ENCODE data around the gene MTG2. TPM values are rescaled to one million over a fixed set of nuclear protein-coding genes. Genes with fewer than 3 reads are reported as not detected.

Gene MTG2
- total RNA-seq, result 10 to 100 TPM; 39.3 to 57.9 TPM

- peaks cover 23 to 36% of the 10 kb centered on the region in 2 donors for H3K4me1 Mint-ChIP-seq (ENCODE audit: low read depth in 2 of 2)
- peak within 1 kb of the TSS; percentile 88 to 90 for H3K27ac Mint-ChIP-seq
- H3K36me3 Mint-ChIP-seq, result peaks cover 4% of the 10 kb centered on the region
- DNase-seq (ENCODE audit: low spot score) (peak; percentile 97), ATAC-seq (peak; percentile 97)
- no peaks in the 10 kb centered on the region for H3K27me3 Mint-ChIP-seq
- H3K4me3 Mint-ChIP-seq, result peak within 1 kb of the TSS; percentile 80
- no peaks in the 10 kb centered on the region for H3K9me3 Mint-ChIP-seq
These were observed at the start of gene MTG2 for GRCh38 chr20:62182469-62183425. MTG2 (plus strand) TSS chr20:62183028; CDS start chr20:62193421, 10,393 bp downstream.

- Mint-ChIP-seq H3K9me3 (no peaks in the 10 kb centered on the region), H3K4me1 (ENCODE audit: low read depth in 2 of 2) (peaks cover 22% of the 10 kb centered on the region in 2 donors), H3K36me3 (peaks cover 21% of the 10 kb centered on the region), H3K4me3 (no peak overlapping the region), H3K27ac (peak overlapping the region in 1 of 2 donors; percentile 14), H3K27me3 (no peaks in the 10 kb centered on the region)
- DNase-seq (ENCODE audit: low spot score), result no peak
- no peak for ATAC-seq
These were observed 49.6 kb upstream of the MTG2 start for GRCh38 chr20:62133051-62133845.

DNA sequence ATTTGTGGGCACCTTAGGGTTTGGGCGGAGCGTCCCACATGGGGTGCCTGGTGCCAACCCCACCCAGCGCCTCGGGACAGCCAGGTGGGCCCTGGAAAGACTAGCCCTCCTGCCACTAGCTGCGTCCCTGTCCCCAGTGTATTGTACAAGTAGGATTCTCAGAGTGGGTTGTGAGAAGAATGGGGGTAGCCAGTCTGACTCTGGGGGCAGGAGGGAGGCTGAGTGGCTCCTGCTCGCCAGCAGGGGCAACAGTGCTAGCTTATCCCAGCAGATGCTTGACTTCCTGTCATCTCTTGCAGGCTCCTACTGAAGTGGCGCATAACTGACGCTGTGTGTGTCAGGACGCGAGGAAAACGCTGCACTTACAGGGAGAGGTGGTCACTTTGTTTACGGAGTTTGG is 49.0 kb upstream of the MTG2 start:
- H3K27ac Mint-ChIP-seq, result peak overlapping the region in 1 of 2 donors; percentile 16
- ATAC-seq (no peak), DNase-seq (ENCODE audit: low spot score) (no peak)
- H3K27me3 Mint-ChIP-seq, result no peaks in the 10 kb centered on the region
- no peaks in the 10 kb centered on the region for H3K9me3 Mint-ChIP-seq
- H3K4me1 Mint-ChIP-seq (ENCODE audit: low read depth in 2 of 2), result peaks cover 23% of the 10 kb centered on the region in 2 donors
- H3K4me3 Mint-ChIP-seq, result no peak overlapping the region
- peaks cover 16% of the 10 kb centered on the region for H3K36me3 Mint-ChIP-seq

- H3K36me3 Mint-ChIP-seq, result peaks cover 15% of the 10 kb centered on the region
- peak overlapping the region in 1 of 2 donors; percentile 16 for H3K27ac Mint-ChIP-seq
- H3K4me1 Mint-ChIP-seq (ENCODE audit: low read depth in 2 of 2), result peaks cover 23% of the 10 kb centered on the region in 2 donors
- H3K4me3 Mint-ChIP-seq, result no peak overlapping the region
- no peak for DNase-seq (ENCODE audit: low spot score)
- H3K9me3 Mint-ChIP-seq, result no peaks in the 10 kb centered on the region
- H3K27me3 Mint-ChIP-seq, result no peaks in the 10 kb centered on the region
- no peak for ATAC-seq
These were observed 48.0 kb upstream of the MTG2 start for GRCh38 chr20:62134735-62135231.

DNA sequence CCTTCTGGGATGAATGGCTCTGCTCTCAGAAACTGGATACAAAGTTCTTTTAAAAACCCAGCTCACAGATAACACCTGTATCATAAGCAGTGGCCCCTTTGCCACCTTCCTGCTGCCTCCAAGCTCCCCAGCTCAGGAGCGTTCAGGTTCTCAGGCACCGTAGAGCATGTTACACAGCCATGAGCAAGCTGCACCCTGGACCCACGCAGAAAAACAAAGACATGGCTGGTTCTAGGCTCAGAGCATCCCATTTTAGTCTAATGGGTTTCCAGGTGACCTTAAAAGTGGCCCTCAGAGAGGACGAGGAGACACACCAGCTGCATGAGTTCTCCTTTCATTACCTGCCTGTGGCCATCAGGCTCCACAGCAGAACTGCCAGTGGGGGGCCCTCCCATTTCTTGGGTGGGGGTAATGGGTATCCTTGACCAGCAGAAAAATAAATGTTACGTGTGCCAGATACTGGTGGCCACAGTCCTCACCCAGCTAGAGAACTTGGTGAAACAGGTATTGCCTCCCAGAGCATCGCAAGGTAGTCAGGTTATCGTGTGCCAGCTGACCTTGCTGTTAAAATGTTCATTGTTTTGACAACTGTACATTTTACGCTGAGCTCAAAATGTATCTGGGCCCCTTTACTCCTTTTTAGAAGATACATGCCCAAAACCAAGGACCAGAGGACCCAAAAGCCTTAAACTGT is 47.1 kb upstream of the MTG2 start:
- H3K27ac Mint-ChIP-seq, result peak overlapping the region in 1 of 2 donors; percentile 36
- peaks cover 29 to 31% of the 10 kb centered on the region in 2 donors for H3K4me1 Mint-ChIP-seq (ENCODE audit: low read depth in 2 of 2)
- no peak for ATAC-seq
- H3K27me3 Mint-ChIP-seq, result no peaks in the 10 kb centered on the region
- peaks cover 15% of the 10 kb centered on the region for H3K36me3 Mint-ChIP-seq
- no peak for DNase-seq (ENCODE audit: low spot score)
- no peaks in the 10 kb centered on the region for H3K9me3 Mint-ChIP-seq
- H3K4me3 Mint-ChIP-seq, result no peak overlapping the region

DNA sequence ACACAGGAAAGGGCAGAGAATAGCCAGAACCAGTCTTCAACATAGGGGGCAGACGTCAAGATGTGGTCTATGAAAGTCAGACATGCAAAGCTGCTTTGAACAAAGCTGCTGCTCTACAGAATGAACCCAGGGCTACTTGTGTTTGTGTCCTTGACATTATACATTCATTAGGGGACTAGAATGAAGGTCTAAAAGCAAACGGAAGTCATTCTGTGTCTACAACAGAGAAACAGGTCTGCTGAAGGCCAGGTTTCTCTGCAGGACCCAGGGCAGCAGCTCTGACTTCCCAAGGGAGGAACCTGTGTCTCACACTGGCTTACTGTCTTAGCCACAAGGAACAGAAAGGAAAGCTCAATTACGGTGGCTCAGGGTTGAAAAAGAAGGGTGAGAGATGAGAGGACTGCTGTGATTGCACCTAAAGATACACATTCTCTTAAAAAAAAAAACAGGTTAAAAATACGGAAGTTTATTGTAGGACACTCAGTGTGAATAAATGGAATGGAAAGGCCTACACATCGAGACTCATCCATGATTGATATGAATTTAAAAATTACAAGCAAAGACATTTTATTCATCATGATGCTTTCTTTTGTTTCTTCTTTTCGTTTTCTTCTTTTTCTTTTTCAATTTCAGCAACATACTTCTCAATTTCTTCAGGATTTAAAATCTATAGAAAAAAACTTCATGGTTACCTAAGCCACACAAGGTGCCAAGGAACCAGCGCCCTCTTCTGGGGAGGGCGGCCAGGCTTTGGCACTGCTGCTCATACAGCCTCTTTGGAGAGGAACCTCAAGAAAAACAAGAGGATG is 46.3 kb upstream of the MTG2 start:
- H3K4me3 Mint-ChIP-seq, result no peak overlapping the region
- H3K36me3 Mint-ChIP-seq, result peaks cover 15% of the 10 kb centered on the region
- no peaks in the 10 kb centered on the region for H3K9me3 Mint-ChIP-seq
- no peaks in the 10 kb centered on the region for H3K27me3 Mint-ChIP-seq
- DNase-seq (ENCODE audit: low spot score), result no peak
- no peak for ATAC-seq
- peak overlapping the region in 1 of 2 donors; percentile 36 for H3K27ac Mint-ChIP-seq
- H3K4me1 Mint-ChIP-seq (ENCODE audit: low read depth in 2 of 2), result peaks cover 36 to 37% of the 10 kb centered on the region in 2 donors

DNA sequence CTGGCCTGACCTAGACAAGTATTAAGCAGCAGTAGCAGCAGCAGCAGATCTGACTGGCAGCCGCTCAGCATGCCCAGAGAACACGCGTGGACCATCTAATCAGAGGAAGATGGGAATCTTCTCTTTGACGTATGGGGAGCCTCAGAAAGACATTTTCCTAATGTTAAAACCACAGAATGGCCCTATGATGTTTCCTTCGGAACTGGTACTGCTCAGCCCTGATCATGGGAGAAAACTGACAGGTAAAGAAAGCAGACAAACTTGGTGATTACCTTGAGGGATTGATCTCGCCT is 45.8 kb upstream of the MTG2 start:
- H3K4me1 Mint-ChIP-seq (ENCODE audit: low read depth in 2 of 2), result peaks cover 38 to 39% of the 10 kb centered on the region in 2 donors
- no peaks in the 10 kb centered on the region for H3K9me3 Mint-ChIP-seq
- H3K27ac Mint-ChIP-seq, result peak overlapping the region in 1 of 2 donors; percentile 36
- DNase-seq (ENCODE audit: low spot score), result no peak
- peaks cover 15% of the 10 kb centered on the region for H3K36me3 Mint-ChIP-seq
- no peak overlapping the region for H3K4me3 Mint-ChIP-seq
- ATAC-seq, result no peak
- H3K27me3 Mint-ChIP-seq, result no peaks in the 10 kb centered on the region

DNA sequence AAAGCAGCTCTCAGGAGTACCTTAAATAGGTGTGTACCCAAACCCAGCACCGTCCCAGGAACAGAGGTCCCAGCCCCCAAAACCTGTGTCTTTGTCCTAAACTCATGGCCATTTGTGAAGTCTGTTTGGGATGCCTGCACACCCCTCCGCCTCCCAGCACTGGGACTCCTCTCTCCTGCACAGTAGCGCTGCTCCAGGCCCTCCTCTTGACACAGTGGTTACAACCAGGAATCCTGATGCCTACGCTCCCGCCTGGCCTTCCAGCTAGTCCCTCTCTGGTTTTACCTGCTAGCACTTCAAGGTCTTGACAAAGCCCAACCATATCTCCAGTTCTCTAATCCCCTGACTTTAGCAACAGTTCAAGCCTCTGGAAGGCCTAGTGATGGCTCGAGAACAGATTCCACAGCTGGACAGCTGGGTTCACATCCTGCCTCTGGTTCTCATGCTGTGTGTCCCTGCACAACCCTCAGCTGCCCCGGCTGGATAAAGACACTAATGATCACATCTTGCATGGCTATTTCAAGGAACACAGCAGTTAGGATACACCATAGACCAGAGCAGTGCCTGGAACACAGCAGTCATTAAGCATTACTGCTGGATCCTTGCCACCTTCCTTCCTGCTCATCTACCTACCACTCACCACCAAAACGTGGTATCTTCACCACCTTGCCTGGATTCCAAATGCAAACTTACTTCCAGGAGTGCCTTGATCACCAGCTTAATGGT is 45.2 kb upstream of the MTG2 start:
- no peaks in the 10 kb centered on the region for H3K27me3 Mint-ChIP-seq
- H3K4me1 Mint-ChIP-seq (ENCODE audit: low read depth in 2 of 2), result peaks cover 35 to 37% of the 10 kb centered on the region in 2 donors
- ATAC-seq (no peak), DNase-seq (ENCODE audit: low spot score) (no peak)
- peaks cover 15% of the 10 kb centered on the region for H3K36me3 Mint-ChIP-seq
- H3K9me3 Mint-ChIP-seq, result no peaks in the 10 kb centered on the region
- no peak overlapping the region for H3K4me3 Mint-ChIP-seq
- peak overlapping the region; percentile 43 to 44 for H3K27ac Mint-ChIP-seq

- DNase-seq (ENCODE audit: low spot score) (no peak), ATAC-seq (no peak)
- Mint-ChIP-seq H3K4me1 (ENCODE audit: low read depth in 2 of 2) (peaks cover 35 to 37% of the 10 kb centered on the region in 2 donors), H3K27ac (peak overlapping the region; percentile 43 to 44), H3K27me3 (no peaks in the 10 kb centered on the region), H3K9me3 (no peaks in the 10 kb centered on the region), H3K36me3 (peaks cover 15% of the 10 kb centered on the region), H3K4me3 (no peak overlapping the region)
These were observed 44.7 kb upstream of the MTG2 start for GRCh38 chr20:62138204-62138543.

GRCh38 chr20:62138912-62139311 is 43.9 kb upstream of the MTG2 start:
- no peaks in the 10 kb centered on the region for H3K9me3 Mint-ChIP-seq
- no peak for DNase-seq (ENCODE audit: low spot score)
- no peak overlapping the region for H3K4me3 Mint-ChIP-seq
- ATAC-seq, result no peak
- peak overlapping the region in 1 of 2 donors; percentile 44 for H3K27ac Mint-ChIP-seq
- H3K27me3 Mint-ChIP-seq, result no peaks in the 10 kb centered on the region
- peaks cover 32 to 37% of the 10 kb centered on the region in 2 donors for H3K4me1 Mint-ChIP-seq (ENCODE audit: low read depth in 2 of 2)
- peaks cover 15% of the 10 kb centered on the region for H3K36me3 Mint-ChIP-seq

DNA sequence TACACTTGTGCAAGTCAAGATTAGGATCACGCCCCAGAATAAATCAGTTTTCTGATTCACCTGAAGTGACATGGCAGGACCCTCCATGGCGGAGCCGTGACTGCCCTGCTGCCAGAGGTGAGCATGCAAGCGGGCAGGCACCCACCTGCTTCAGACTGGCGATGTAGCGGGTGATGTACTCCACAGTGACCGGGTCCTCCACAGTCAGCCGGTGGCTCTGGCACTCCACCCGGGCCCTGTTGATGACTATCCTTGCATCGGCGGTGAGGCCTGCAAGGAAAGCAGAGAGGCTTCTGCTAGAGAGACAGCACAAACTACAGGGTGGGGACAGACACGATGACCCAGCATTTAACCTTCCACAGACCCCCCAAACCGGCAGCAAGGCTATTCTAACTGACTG is 43.2 kb upstream of the MTG2 start:
- H3K4me3 Mint-ChIP-seq, result no peak overlapping the region
- ATAC-seq (no peak), DNase-seq (ENCODE audit: low spot score) (no peak)
- H3K27me3 Mint-ChIP-seq, result no peaks in the 10 kb centered on the region
- no peak overlapping the region for H3K27ac Mint-ChIP-seq
- no peaks in the 10 kb centered on the region for H3K9me3 Mint-ChIP-seq
- H3K4me1 Mint-ChIP-seq (ENCODE audit: low read depth in 2 of 2), result peaks cover 35 to 37% of the 10 kb centered on the region in 2 donors
- peaks cover 15% of the 10 kb centered on the region for H3K36me3 Mint-ChIP-seq

- H3K36me3 Mint-ChIP-seq, result peaks cover 15% of the 10 kb centered on the region
- H3K4me3 Mint-ChIP-seq, result peak overlapping the region; percentile 90
- no peaks in the 10 kb centered on the region for H3K9me3 Mint-ChIP-seq
- H3K4me1 Mint-ChIP-seq (ENCODE audit: low read depth in 2 of 2), result peaks cover 48% of the 10 kb centered on the region in 2 donors
- no peak for DNase-seq (ENCODE audit: low spot score)
- no peaks in the 10 kb centered on the region for H3K27me3 Mint-ChIP-seq
- H3K27ac Mint-ChIP-seq, result peak overlapping the region; percentile 85 to 90
- ATAC-seq, result no peak
These were observed 41.8 kb upstream of the MTG2 start for GRCh38 chr20:62141043-62141396.

Data from natural killer cell treated with Interleukin-12 subunit alpha and Interleukin-12 subunit beta and Interleukin-15 and Interleukin-18, amount 100 ng/mL, for 72 hours (primary cell).